GM10266 (cell line): ENCODE measurements around the gene AK5.

ENCODE experiments used
- DNase-seq: peaks from one replicate; pipeline ENCODE4 v3.0.0; 2012; ENCODE audit errors: extremely low spot score
- CTCF ChIP-seq: IDR thresholded peaks from 2 replicates; pipeline ENCODE4 v1.5.1; 2012; ENCODE audit warnings: mild to moderate bottlenecking, low read depth; ENCODE audit not compliant: control insufficient read depth, insufficient read depth; ENCODE audit errors: missing control alignments

The AK5 gene

GRCh38 chr1:77433934-77434333 lies 152.1 kb downstream of the AK5 start:
- no peak for DNase-seq
- TF ChIP-seq CTCF: no peak

GRCh38 chr1:77434967-77435366 lies 153.1 kb downstream of the AK5 start:
- DNase-seq: no peak
- no peak for TF ChIP-seq CTCF

GRCh38 chr1:77438236-77438913 lies 156.6 kb downstream of the AK5 start:
- no peak for DNase-seq
- no peak for TF ChIP-seq CTCF

DNA sequence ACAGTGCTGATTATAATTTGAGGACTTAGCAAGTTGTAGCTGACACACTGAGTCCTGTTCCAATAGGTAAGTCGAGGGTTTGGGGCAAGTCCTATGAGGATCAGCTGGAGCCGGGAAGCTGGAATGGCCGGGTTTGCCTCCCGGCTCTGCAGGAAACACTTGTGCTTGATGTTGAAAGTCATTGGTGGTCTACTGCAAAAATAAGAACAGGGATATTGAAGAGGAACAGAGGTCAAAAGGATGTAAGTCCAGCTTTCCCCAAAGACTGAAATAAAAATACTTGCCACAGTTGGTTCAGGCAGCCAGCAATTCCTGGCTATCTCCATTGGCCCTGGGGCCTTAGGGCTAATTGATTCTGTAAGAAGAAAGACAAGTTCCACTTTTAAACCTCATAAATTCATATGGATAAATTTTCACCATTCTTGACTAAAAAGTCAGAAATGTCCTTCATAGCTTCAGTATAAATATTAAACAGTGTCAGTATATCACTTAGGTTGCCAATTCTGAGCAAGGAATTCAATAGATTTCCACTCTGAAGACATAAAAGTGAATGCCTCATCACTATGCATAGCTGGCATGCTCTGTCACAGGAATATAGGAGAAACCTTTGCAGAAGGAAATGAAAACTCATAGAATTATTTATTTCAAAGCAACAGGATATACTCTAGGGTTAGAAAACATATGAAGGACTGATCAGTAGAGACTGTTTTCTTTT lies 165.2 kb downstream of the AK5 start:
- TF ChIP-seq CTCF: no peak
- DNase-seq: no peak

- no peak for TF ChIP-seq CTCF
- DNase-seq: no peak
Measured at GRCh38 chr1:77447669-77448068, 165.8 kb downstream of the AK5 start.

DNA sequence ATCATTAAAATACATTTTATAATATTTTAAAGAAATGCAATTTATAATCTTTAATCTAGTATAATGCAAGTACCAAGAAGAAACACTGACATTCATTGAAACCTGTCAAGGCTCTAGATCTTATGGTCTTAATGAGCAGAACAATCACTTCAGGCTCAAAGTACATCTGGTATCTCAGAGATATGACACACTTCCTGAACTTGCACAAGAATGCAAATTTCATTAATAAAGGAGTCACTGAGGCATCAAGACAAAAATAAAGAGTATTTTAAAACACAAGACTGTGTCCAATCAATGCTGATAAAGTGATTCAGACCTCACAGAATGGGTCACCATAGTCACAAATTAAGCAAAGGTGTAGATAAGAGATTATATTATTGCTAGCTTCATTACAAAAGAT lies 178.1 kb downstream of the AK5 start:
- no peak for TF ChIP-seq CTCF
- no peak for DNase-seq

DNA sequence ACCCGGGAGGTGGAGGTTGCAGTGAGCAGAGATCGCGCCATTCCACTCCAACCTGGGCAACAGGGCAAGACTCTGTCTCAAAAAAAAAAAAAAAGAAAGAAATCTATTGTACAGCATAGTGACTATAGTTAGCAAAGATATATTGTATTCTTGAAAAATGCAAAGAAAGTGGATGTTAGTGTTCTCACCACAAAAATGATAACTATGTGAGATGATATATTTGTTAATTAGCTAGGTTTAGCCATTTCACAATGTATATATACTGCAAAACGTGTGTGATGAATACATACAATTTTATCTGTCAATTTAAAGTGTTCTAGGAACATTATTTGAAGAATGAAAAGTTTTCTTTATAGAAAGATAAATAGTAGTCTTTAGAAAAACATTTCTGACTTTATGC lies 179.9 kb downstream of the AK5 start:
- TF ChIP-seq CTCF: no peak
- no peak for DNase-seq
